ENCODE results near the gene MMP24OS.
"Not testable (repeated sequence)": the region's sequence is repeated elsewhere in the genome, so short reads cannot be mapped to it uniquely, and the experiment has no call there.

Gene MMP24OS

GRCh38 chr20:35271073-35271882, 6.6 kb downstream of the MMP24OS start:
- no peak for DNase-seq (ENCODE audit: low read depth, low spot score)
- H3K4me3 ChIP-seq (ENCODE audit: insufficient read length, low read depth): no peak overlapping the region
- TF ChIP-seq ZNF274 (IDR thresholded peaks at IDR 0.05; ENCODE audit: low read depth, low read length) (no peak), SUZ12 (IDR thresholded peaks at IDR 0.05; ENCODE audit: extremely low read depth, insufficient read depth, insufficient read length) (no peak), YY1 (IDR thresholded peaks at IDR 0.05; ENCODE audit: insufficient read depth, insufficient read length) (no peak)
- no peak overlapping the region for H3K9ac ChIP-seq (ENCODE audit: insufficient read length, low read depth)
- H3K9me3 ChIP-seq (ENCODE audit: insufficient read depth, low read length): no peaks in the 10 kb centered on the region
- peaks cover 38% of the 10 kb centered on the region for H3K4me1 ChIP-seq (ENCODE audit: insufficient read depth, insufficient read length)
- H3K27me3 ChIP-seq (ENCODE audit: insufficient read depth, insufficient read length): no peaks in the 10 kb centered on the region
- H3K36me3 ChIP-seq (ENCODE audit: insufficient read depth, insufficient read length, low read length): peaks cover 87% of the 10 kb centered on the region

DNA sequence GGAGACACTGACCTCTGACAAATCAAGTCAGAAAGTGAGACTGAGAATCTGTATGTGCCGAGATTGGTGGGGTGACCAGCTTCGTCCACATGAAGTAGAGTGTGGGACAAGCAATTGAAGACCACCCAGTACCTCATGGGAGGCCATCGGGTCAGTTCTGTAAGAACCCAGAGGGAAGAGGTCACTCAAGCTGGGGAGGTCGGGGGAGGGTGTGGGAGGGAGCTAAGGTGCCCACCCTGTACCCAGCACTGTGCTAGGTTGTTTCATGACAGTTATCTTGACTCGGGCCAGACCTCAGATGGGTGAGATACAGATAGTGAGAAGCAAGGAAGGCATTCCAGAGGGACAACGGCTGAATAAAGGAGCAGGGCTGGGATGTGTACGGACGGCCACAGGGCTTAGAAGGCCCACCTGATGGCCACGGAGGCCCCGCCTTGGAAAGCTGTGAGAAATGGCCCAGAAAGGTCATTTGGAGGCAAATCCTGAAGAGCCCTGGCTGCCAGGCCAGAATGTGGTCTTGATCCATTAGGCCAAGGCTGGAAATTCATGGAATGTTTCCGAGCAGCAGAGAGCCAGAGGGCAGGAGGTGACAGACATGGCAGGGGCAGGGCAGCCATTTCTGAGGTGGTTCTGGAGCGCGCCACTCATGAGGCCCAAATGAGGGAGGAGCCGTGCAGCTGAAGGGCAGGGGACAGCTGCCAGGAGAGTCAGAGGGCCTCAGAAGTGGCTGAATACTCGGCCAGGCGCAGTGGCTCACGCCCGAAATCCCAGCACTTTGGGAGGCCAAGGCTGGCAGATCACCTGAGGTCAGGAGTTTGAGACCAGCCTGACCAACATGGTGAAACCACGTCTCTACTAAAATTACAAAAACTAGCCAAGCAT, 7.7 kb downstream of the MMP24OS start:
- Histone ChIP-seq H3K9ac (ENCODE audit: insufficient read length, low read depth) (peak overlapping the region; percentile 13), H3K36me3 (ENCODE audit: insufficient read depth, insufficient read length, low read length) (peaks cover 81% of the 10 kb centered on the region), H3K4me3 (ENCODE audit: insufficient read length, low read depth) (no peak overlapping the region), H3K9me3 (ENCODE audit: insufficient read depth, low read length) (no peaks in the 10 kb centered on the region), H3K27me3 (ENCODE audit: insufficient read depth, insufficient read length) (no peaks in the 10 kb centered on the region), H3K4me1 (ENCODE audit: insufficient read depth, insufficient read length) (peaks cover 30% of the 10 kb centered on the region)
- DNase-seq (ENCODE audit: low read depth, low spot score): no peak
- no peak for TF ChIP-seq ZNF274 (IDR thresholded peaks at IDR 0.05; ENCODE audit: low read depth, low read length)

- Histone ChIP-seq H3K4me3 (ENCODE audit: insufficient read length, low read depth) (no peak overlapping the region), H3K27me3 (ENCODE audit: insufficient read depth, insufficient read length) (no peaks in the 10 kb centered on the region), H3K9me3 (ENCODE audit: insufficient read depth, low read length) (no peaks in the 10 kb centered on the region), H3K9ac (ENCODE audit: insufficient read length, low read depth) (peak overlapping the region; percentile 34), H3K4me1 (ENCODE audit: insufficient read depth, insufficient read length) (peaks cover 34% of the 10 kb centered on the region), H3K36me3 (ENCODE audit: insufficient read depth, insufficient read length, low read length) (peaks cover 71% of the 10 kb centered on the region)
- peak; percentile 80 for DNase-seq (ENCODE audit: low read depth, low spot score)
- no peak for TF ChIP-seq YY1 (IDR thresholded peaks at IDR 0.05; ENCODE audit: insufficient read depth, insufficient read length)
- TF ChIP-seq SUZ12 (IDR thresholded peaks at IDR 0.05; ENCODE audit: extremely low read depth, insufficient read depth, insufficient read length): no peak
- TF ChIP-seq ZNF274 (IDR thresholded peaks at IDR 0.05; ENCODE audit: low read depth, low read length): no peak
These were observed 8.7 kb downstream of the MMP24OS start for GRCh38 chr20:35269055-35269781.

DNA sequence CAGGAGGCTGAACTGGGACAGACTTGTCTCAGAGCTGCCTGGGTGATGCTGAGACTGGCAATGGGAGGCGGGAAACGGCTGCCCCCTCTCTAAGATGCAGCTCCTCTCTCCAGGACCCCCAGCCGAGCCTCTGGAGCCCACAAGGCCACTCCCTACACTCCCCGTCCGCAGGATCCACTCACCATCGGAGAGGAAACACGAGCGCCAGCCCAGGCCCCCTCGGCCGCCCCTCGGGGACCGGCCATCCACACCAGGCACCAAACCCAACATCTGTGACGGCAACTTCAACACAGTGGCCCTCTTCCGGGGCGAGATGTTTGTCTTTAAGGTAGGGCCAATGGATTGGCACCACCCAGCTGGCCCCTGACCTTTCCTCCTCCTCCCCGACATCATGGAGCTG, 10.8 kb downstream of the MMP24OS start:
- Histone ChIP-seq H3K36me3 (ENCODE audit: insufficient read depth, insufficient read length, low read length) (peaks cover 52% of the 10 kb centered on the region), H3K4me3 (ENCODE audit: insufficient read length, low read depth) (no peak overlapping the region), H3K9me3 (ENCODE audit: insufficient read depth, low read length) (no peaks in the 10 kb centered on the region), H3K4me1 (ENCODE audit: insufficient read depth, insufficient read length) (peaks cover 43% of the 10 kb centered on the region), H3K9ac (ENCODE audit: insufficient read length, low read depth) (no peak overlapping the region), H3K27me3 (ENCODE audit: insufficient read depth, insufficient read length) (no peaks in the 10 kb centered on the region)
- DNase-seq (ENCODE audit: low read depth, low spot score): no peak
- TF ChIP-seq SUZ12 (IDR thresholded peaks at IDR 0.05; ENCODE audit: extremely low read depth, insufficient read depth, insufficient read length) (no peak), ZNF274 (IDR thresholded peaks at IDR 0.05; ENCODE audit: low read depth, low read length) (no peak), YY1 (IDR thresholded peaks at IDR 0.05; ENCODE audit: insufficient read depth, insufficient read length) (no peak)

- no peak overlapping the region for H3K4me3 ChIP-seq (ENCODE audit: insufficient read length, low read depth)
- H3K36me3 ChIP-seq (ENCODE audit: insufficient read depth, insufficient read length, low read length): peaks cover 29% of the 10 kb centered on the region
- H3K27me3 ChIP-seq (ENCODE audit: insufficient read depth, insufficient read length): no peaks in the 10 kb centered on the region
- H3K4me1 ChIP-seq (ENCODE audit: insufficient read depth, insufficient read length): peaks cover 44% of the 10 kb centered on the region
- no peak overlapping the region for H3K9ac ChIP-seq (ENCODE audit: insufficient read length, low read depth)
- DNase-seq (ENCODE audit: low read depth, low spot score): no peak
- no peaks in the 10 kb centered on the region for H3K9me3 ChIP-seq (ENCODE audit: insufficient read depth, low read length)
- TF ChIP-seq ZNF274 (IDR thresholded peaks at IDR 0.05; ENCODE audit: low read depth, low read length): no peak
- TF ChIP-seq YY1 (IDR thresholded peaks at IDR 0.05; ENCODE audit: insufficient read depth, insufficient read length): no peak
- no peak for TF ChIP-seq SUZ12 (IDR thresholded peaks at IDR 0.05; ENCODE audit: extremely low read depth, insufficient read depth, insufficient read length)
These were observed 13.2 kb downstream of the MMP24OS start for GRCh38 chr20:35264755-35265154.

DNA sequence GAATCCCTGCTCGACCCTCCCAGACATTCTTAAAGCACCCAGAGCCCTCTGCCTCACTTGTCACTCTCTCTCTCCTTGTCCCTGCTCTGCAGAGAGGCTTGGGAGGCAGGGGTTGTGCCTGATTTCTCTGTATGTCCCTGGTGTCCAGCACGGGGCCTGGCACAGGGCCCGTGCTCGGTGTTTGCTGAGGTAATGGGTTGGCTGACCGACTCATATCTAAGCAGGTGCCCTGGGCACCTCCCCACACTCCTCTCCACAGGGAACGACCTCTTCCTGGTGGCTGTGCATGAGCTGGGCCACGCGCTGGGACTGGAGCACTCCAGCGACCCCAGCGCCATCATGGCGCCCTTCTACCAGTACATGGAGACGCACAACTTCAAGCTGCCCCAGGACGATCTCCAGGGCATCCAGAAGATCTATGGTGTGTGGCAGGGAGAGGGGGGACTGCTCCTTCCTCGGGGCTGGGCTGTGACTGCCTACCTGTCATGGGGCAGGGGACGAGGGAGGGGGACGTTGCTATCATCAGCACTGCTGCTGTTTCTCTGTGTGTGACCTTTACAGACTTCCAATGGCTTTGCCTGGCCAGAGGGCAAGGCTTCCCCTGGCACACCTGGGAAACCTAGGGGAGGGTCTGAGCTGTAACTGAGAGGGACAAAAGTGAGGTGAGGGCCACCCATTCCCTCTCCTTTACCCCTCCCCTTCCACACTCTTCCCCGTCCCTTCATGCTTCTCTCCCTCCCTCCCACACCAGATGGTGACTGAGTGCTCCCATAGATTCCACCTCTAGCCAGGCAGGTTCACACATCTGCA, 14.2 kb downstream of the MMP24OS start:
- TF ChIP-seq YY1 (IDR thresholded peaks at IDR 0.05; ENCODE audit: insufficient read depth, insufficient read length) (no peak), ZNF274 (IDR thresholded peaks at IDR 0.05; ENCODE audit: low read depth, low read length) (no peak), SUZ12 (IDR thresholded peaks at IDR 0.05; ENCODE audit: extremely low read depth, insufficient read depth, insufficient read length) (no peak)
- H3K4me1 ChIP-seq (ENCODE audit: insufficient read depth, insufficient read length): peaks cover 37% of the 10 kb centered on the region
- DNase-seq (ENCODE audit: low read depth, low spot score): no peak
- peaks cover 23% of the 10 kb centered on the region for H3K36me3 ChIP-seq (ENCODE audit: insufficient read depth, insufficient read length, low read length)
- peak overlapping the region; percentile 91 for H3K9ac ChIP-seq (ENCODE audit: insufficient read length, low read depth)
- no peaks in the 10 kb centered on the region for H3K27me3 ChIP-seq (ENCODE audit: insufficient read depth, insufficient read length)
- H3K9me3 ChIP-seq (ENCODE audit: insufficient read depth, low read length): no peaks in the 10 kb centered on the region
- peak overlapping the region; percentile 44 for H3K4me3 ChIP-seq (ENCODE audit: insufficient read length, low read depth)

DNA sequence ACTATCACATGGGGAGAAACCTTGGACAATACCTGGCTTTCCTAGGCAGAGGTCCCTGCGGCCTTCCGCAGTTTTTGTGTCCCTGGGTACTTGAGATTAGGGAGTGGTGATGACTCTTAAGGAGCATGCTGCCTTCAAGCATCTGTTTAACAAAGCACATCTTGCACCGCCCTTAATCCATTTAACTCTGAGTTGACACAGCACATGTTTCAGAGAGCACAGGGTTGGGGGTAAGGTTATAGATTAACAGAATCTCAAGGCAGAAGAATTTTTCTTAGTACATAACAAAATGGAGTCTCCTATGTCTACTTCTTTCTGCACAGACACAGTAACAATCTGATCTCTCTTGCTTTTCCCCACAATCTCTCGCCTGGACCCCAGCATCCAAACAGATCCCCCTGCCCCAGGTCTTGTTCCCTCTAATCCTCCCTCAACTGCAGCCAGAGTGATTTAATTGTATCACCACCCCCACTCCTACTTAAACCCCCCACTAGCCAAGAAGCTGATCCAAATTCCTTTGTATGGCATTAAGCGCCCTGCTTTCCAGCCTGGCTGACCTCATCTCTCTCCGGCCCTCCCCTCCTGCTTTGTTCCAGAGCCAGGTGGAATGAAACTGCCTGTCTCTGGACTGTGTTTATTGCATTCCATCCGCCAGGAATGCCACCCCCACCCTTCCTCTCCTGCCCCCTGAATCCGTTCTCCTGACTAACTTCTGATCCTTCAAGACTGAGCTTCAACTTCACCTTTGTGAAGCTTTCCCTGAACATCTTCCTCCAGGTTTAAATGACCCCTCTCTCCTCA, 15.0 kb downstream of the MMP24OS start:
- Histone ChIP-seq H3K4me1 (ENCODE audit: insufficient read depth, insufficient read length) (peaks cover 34% of the 10 kb centered on the region), H3K9ac (ENCODE audit: insufficient read length, low read depth) (peak overlapping the region; percentile 91), H3K4me3 (ENCODE audit: insufficient read length, low read depth) (peak overlapping the region; percentile 44), H3K36me3 (ENCODE audit: insufficient read depth, insufficient read length, low read length) (peaks cover 17% of the 10 kb centered on the region)
- H3K9me3 ChIP-seq (ENCODE audit: insufficient read depth, low read length); H3K27me3 ChIP-seq (ENCODE audit: insufficient read depth, insufficient read length): not testable (repeated sequence)
- peak; percentile 94 for DNase-seq (ENCODE audit: low read depth, low spot score)

- H3K4me1 ChIP-seq (ENCODE audit: insufficient read depth, insufficient read length): peaks cover 33% of the 10 kb centered on the region
- not testable (repeated sequence) for H3K4me3 ChIP-seq (ENCODE audit: insufficient read length, low read depth)
These were observed 15.6 kb downstream of the MMP24OS start for GRCh38 chr20:35262321-35262720.

More at GRCh38 chr20:35262321-35262720, 15.6 kb downstream of the MMP24OS start:
- H3K9ac ChIP-seq (ENCODE audit: insufficient read length, low read depth); H3K9me3 ChIP-seq (ENCODE audit: insufficient read depth, low read length); H3K27me3 ChIP-seq (ENCODE audit: insufficient read depth, insufficient read length); DNase-seq (ENCODE audit: low read depth, low spot score): not testable (repeated sequence)
- H3K36me3 ChIP-seq (ENCODE audit: insufficient read depth, insufficient read length, low read length): peaks cover 10% of the 10 kb centered on the region

Measured in NT2/D1 (cell line).